ENCODE data around the gene TAF11L13.

- TF ChIP-seq POLR2A (IDR thresholded peaks at IDR 0.05; ENCODE audit: low read depth, low read length) (no peak), GABPA (IDR thresholded peaks at IDR 0.05; ENCODE audit: low read depth) (no peak), CTCF (IDR thresholded peaks at IDR 0.05 in 2 of 3, conservative IDR thresholded peaks at IDR 0.05 in 1 of 3; ENCODE audit: control insufficient read depth in 2 of 3, extremely low read depth in 1 of 3, insufficient read depth in 1 of 3, low read depth in 3 of 3, low read length in 3 of 3) (no peak), ASH2L (IDR thresholded peaks at IDR 0.05; ENCODE audit: borderline replicate concordance, low read depth) (no peak), MXI1 (IDR thresholded peaks at IDR 0.05; ENCODE audit: low read depth, low read length) (no peak), EZH2 (IDR thresholded peaks at IDR 0.05; ENCODE audit: borderline replicate concordance, control insufficient read depth, low read depth, low read length) (no peak), CUX1 (IDR thresholded peaks at IDR 0.05; ENCODE audit: insufficient replicate concordance, low read depth, low read length) (no peak), JUNB (IDR thresholded peaks at IDR 0.05) (no peak), EED (IDR thresholded peaks at IDR 0.05; ENCODE audit: low read depth) (no peak)
- TF ChIP-seq, protein P1, sequence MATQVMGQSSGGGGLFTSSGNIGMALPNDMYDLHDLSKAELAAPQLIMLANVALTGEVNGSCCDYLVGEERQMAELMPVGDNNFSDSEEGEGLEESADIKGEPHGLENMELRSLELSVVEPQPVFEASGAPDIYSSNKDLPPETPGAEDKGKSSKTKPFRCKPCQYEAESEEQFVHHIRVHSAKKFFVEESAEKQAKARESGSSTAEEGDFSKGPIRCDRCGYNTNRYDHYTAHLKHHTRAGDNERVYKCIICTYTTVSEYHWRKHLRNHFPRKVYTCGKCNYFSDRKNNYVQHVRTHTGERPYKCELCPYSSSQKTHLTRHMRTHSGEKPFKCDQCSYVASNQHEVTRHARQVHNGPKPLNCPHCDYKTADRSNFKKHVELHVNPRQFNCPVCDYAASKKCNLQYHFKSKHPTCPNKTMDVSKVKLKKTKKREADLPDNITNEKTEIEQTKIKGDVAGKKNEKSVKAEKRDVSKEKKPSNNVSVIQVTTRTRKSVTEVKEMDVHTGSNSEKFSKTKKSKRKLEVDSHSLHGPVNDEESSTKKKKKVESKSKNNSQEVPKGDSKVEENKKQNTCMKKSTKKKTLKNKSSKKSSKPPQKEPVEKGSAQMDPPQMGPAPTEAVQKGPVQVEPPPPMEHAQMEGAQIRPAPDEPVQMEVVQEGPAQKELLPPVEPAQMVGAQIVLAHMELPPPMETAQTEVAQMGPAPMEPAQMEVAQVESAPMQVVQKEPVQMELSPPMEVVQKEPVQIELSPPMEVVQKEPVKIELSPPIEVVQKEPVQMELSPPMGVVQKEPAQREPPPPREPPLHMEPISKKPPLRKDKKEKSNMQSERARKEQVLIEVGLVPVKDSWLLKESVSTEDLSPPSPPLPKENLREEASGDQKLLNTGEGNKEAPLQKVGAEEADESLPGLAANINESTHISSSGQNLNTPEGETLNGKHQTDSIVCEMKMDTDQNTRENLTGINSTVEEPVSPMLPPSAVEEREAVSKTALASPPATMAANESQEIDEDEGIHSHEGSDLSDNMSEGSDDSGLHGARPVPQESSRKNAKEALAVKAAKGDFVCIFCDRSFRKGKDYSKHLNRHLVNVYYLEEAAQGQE (IDR thresholded peaks at IDR 0.05; ENCODE audit: low read depth, low read length): no peak
Measured at GRCh38 chr5:17679597-17680203, 47.8 kb downstream of the TAF11L13 start.
